T-helper 17 cell (primary cell): ENCODE results near the gene RCC2. TPM values are rescaled to one million over a fixed set of nuclear protein-coding genes. Genes with fewer than 3 reads are reported as not detected.
A peak's percentile ranks its signal among the peaks of the same experiment; 100 is the strongest.
"Not testable (repeated sequence)": the region's sequence is repeated elsewhere in the genome, so short reads cannot be mapped to it uniquely, and the experiment has no call there.

Experiments used
- ATAC-seq: fragments of 150-1000 bp; cut with Tn5 transposase; 2 replicates; pipeline ENCODE4 v1.10.0; 2021; ENCODE audit warnings: mild to moderate bottlenecking, moderate library complexity
- DNase-seq, 3 donors: peaks; one replicate each; pipeline versions ENCODE4 v3.0.0 to v3.0.0-alpha.2; 2020 to 2021
- H3K9me3 ChIP-seq: one replicate; pipeline ENCODE4 v1.7.0; 2013; ENCODE audit warnings: low read length, mild to moderate bottlenecking; ENCODE audit not compliant: control insufficient read depth, poor library complexity, severe bottlenecking
- H3K27ac Mint-ChIP-seq: one replicate; pipeline ENCODE4 v1.8.0; 2022; ENCODE audit warnings: mild to moderate bottlenecking, moderate library complexity, mixed read lengths
- H3K27me3 Mint-ChIP-seq: one replicate; pipeline ENCODE4 v1.8.0; 2022; ENCODE audit warnings: mixed read lengths
- H3K36me3 Mint-ChIP-seq: one replicate; pipeline ENCODE4 v1.8.0; 2022; ENCODE audit warnings: low read depth, mixed read lengths
- H3K4me1 Mint-ChIP-seq: one replicate; pipeline ENCODE4 v1.8.0; 2022; ENCODE audit warnings: mild to moderate bottlenecking, mixed read lengths
- H3K4me3 Mint-ChIP-seq: one replicate; pipeline ENCODE4 v1.8.0; 2022; ENCODE audit warnings: mild to moderate bottlenecking, moderate library complexity, mixed read lengths
- total RNA-seq, 4 donors: library from RNA in 2 of 4; stranded (reverse) in 2 of 4; gene quantifications; one replicate each; pipeline ENCODE4 v1.2.3 and lab custom pipeline; 2022 to 2026

Gene RCC2
- total RNA-seq, 2 donors from 2014 or later, result 30.3 to 35.3 TPM

DNA sequence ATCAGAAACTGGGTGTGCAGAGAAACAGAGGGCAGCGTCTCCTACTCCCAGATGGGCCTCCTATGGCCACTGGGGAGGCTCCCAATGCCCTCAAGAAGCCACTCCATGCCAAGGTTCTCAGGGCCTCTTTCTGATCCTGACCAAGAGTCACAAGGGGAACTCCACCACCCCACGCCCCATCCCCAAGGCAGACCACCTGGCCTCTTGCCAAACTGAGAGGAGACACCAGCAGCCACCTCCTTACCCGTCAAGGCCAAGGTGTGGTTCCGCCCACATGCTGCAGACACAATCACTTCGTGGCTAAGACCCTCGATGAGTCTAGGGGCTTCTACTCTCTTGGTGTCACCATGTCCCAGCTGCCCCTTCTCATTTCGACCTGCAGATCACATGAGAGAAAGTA lies 17.0 kb downstream of the RCC2 start:
- DNase-seq, result no peak
- H3K27me3 Mint-ChIP-seq, result no peaks in the 10 kb centered on the region
- no peaks in the 10 kb centered on the region for H3K9me3 ChIP-seq
- ATAC-seq, result no peak
- peak overlapping the region; percentile 19 for H3K27ac Mint-ChIP-seq
- peaks cover 9% of the 10 kb centered on the region for H3K4me1 Mint-ChIP-seq
- no peak overlapping the region for H3K4me3 Mint-ChIP-seq
- peaks cover 8% of the 10 kb centered on the region for H3K36me3 Mint-ChIP-seq

DNA sequence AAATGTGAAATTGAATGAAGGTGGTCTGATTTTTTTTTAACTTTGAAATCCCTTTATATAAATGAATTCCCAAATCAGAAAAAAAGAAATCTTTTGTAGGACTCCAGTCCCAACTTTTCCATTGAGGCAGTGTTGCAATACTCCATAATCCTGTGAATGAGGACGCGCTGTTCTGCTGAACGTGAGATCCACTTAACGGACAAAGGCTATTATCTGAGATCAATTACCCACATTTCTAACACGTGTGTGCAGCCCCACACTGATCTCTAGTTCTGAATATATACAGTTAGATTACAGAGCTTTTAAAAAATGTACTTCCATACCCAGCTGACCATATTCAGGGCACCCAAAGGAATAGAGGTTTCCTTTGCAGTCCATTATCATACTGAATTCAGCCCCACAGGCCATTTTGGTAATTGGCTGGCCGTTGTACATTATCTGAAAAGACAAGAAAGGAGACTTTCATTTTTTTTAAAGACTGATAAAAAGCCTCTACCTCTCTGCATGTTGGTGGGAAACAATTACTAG lies 19.0 kb downstream of the RCC2 start:
- H3K27me3 Mint-ChIP-seq, result no peaks in the 10 kb centered on the region
- H3K4me3 Mint-ChIP-seq, result no peak overlapping the region
- H3K4me1 Mint-ChIP-seq, result peaks cover 9% of the 10 kb centered on the region
- peaks cover 8% of the 10 kb centered on the region for H3K36me3 Mint-ChIP-seq
- ATAC-seq, result no peak
- no peaks in the 10 kb centered on the region for H3K9me3 ChIP-seq
- DNase-seq, result no peak
- H3K27ac Mint-ChIP-seq, result no peak overlapping the region

DNA sequence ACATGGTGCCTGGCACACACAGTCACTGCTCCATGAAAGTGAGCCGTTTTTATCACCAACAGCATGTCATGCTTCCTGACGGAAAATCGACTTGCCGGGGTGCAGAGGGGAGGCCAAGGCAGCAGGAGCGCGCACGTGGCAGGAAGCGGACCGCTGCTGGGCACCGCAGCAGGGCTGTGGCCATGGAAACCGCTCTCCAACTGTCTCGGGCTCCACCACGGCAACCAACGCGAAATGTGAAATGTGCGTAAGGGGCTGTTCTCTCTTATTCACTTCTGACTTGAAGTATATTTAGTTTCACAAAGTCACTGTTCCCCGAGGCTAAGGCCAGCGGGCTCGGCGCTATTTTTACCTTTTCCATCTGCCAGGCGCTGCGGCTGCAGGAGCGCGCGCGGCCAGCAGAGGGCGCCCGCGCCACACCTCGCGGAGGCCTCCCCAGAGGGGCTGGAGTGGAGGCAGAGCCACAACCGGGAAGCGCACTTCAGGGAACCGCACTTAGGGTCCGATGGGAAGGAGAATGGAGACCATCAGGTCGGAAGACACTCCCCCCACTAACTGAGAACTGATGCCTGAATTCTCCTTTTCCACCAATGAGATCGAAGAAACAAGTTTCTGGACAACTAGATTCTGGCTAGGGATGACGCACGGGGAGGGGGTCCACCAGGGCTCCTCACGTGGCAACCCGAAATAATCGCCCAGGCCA lies 19.7 kb downstream of the RCC2 start:
- Mint-ChIP-seq H3K27ac (no peak overlapping the region), H3K36me3 (peaks cover 4% of the 10 kb centered on the region), H3K4me1 (peaks cover 7% of the 10 kb centered on the region), H3K27me3 (no peaks in the 10 kb centered on the region), H3K4me3 (no peak overlapping the region)
- DNase-seq, result peak; percentile 55 to 75 (median 65)
- peak; percentile 87 for ATAC-seq
- no peaks in the 10 kb centered on the region for H3K9me3 ChIP-seq

- Mint-ChIP-seq H3K27ac (no peak overlapping the region), H3K27me3 (no peaks in the 10 kb centered on the region), H3K4me3 (no peak overlapping the region), H3K36me3 (peaks cover 8% of the 10 kb centered on the region), H3K4me1 (peaks cover 1% of the 10 kb centered on the region)
- no peaks in the 10 kb centered on the region for H3K9me3 ChIP-seq
- no peak for ATAC-seq
- DNase-seq, result no peak
Observed at GRCh38 chr1:17416389-17416788, 23.1 kb downstream of the RCC2 start.

GRCh38 chr1:17414022-17414421 lies 25.5 kb downstream of the RCC2 start:
- Mint-ChIP-seq H3K4me3 (no peak overlapping the region), H3K4me1 (peaks cover 7% of the 10 kb centered on the region), H3K36me3 (peaks cover 6% of the 10 kb centered on the region), H3K27me3 (no peaks in the 10 kb centered on the region), H3K27ac (no peak overlapping the region)
- no peak for ATAC-seq
- DNase-seq, result no peak
- no peaks in the 10 kb centered on the region for H3K9me3 ChIP-seq

GRCh38 chr1:17412093-17412870 lies 27.2 kb downstream of the RCC2 start:
- Mint-ChIP-seq H3K4me3 (no peak overlapping the region), H3K27ac (peak overlapping the region; percentile 4)

GRCh38 chr1:17409391-17409811 lies 30.1 kb downstream of the RCC2 start:
- H3K9me3 ChIP-seq, result no peaks in the 10 kb centered on the region
- Mint-ChIP-seq H3K4me1 (peaks cover 10% of the 10 kb centered on the region), H3K27me3 (no peaks in the 10 kb centered on the region), H3K4me3 (no peak overlapping the region), H3K27ac (no peak overlapping the region), H3K36me3 (peaks cover 9% of the 10 kb centered on the region)
- ATAC-seq (no peak), DNase-seq (no peak)

More at GRCh38 chr1:17412093-17412870, 27.2 kb downstream of the RCC2 start:
- ATAC-seq, result no peak
- no peaks in the 10 kb centered on the region for H3K27me3 Mint-ChIP-seq
- H3K4me1 Mint-ChIP-seq, result peaks cover 7% of the 10 kb centered on the region
- no peaks in the 10 kb centered on the region for H3K9me3 ChIP-seq
- no peak for DNase-seq
- H3K36me3 Mint-ChIP-seq, result peaks cover 6% of the 10 kb centered on the region

DNA sequence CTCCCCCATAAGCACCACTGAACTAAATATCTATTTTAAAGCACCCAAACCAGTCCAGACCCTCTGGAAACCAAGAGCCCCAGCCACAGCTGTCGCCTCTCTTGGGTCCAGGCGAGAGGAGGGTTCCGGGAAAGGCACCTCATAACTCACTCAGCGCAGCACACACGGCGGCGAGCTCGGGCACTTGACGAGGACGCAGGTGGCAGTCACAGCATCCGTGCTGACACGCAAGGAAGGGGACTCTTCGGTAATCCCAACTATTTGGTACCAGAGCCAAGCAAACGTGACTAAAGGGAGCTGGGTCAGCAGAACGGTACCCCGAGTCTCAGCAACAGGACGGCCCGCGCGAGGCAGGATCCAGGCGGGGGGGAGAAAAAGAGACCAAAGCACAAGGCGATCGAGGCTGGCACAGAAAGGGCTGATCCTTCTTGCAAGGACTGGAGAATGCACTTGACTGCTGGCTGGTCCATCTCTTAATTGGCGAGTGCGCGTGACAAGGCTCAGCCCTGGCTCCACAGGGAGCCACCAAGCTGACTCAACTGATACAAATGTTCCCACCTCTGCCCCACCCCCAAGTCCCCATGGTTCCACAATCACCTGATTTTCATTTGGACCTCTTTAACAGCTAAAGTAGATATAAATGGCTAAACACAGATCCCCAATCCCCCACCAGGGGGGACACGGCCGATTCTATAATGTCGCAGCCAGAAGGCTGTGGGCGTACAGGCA lies 31.5 kb downstream of the RCC2 start:
- H3K27me3 Mint-ChIP-seq, DNase-seq, H3K4me3 Mint-ChIP-seq, H3K9me3 ChIP-seq, H3K27ac Mint-ChIP-seq, ATAC-seq, H3K36me3 Mint-ChIP-seq: not testable (repeated sequence)
- H3K4me1 Mint-ChIP-seq, result peaks cover 10% of the 10 kb centered on the region

DNA sequence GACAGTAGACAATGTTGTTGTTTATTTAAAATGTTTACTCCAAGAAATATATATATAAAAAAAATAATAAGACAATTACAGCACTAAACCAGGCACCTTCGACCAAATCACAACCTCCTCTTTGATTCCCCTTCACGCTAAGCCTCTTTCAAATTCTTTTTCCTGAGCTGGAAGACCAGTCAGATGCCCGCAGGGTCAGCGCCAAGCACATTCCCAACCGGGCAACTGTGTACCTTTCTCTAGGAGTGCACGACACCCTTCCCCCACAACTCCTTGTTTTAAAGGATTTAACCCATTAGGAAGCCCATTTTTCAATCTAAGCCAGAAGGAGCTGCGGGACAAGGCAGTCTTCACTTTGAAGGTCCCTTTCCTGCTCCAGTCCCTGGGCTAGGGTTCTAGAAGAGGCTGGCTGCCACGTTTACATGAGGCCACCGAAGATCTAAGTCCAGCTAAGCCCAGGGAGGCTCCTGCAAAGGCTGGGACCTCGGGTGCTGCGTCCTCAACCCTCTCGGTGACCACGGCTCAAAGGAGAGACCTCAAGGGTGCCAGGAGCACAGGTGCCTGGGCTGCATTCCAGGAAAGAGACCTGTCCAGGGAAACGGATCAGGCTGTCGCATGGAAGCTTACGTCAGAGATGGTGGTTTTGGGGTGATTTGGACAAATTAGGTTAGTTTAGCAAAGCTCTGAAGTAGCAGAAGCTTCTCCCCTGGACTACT lies 32.6 kb downstream of the RCC2 start:
- not testable (repeated sequence) for DNase-seq, H3K27ac Mint-ChIP-seq, H3K36me3 Mint-ChIP-seq, H3K4me3 Mint-ChIP-seq, H3K9me3 ChIP-seq, ATAC-seq, H3K27me3 Mint-ChIP-seq
- peaks cover 10% of the 10 kb centered on the region for H3K4me1 Mint-ChIP-seq

- H3K27me3 Mint-ChIP-seq, result no peaks in the 10 kb centered on the region
- peak overlapping the region; percentile 7 for H3K4me3 Mint-ChIP-seq
- peak in 1 of 3 donors; percentile 24 for DNase-seq
- H3K27ac Mint-ChIP-seq, result peak overlapping the region; percentile 43
- H3K4me1 Mint-ChIP-seq, result peaks cover 7% of the 10 kb centered on the region
- peak; percentile 81 for ATAC-seq
- no peaks in the 10 kb centered on the region for H3K9me3 ChIP-seq
- H3K36me3 Mint-ChIP-seq, result peaks cover 3% of the 10 kb centered on the region
Observed at GRCh38 chr1:17405898-17406759, 33.3 kb downstream of the RCC2 start.

DNA sequence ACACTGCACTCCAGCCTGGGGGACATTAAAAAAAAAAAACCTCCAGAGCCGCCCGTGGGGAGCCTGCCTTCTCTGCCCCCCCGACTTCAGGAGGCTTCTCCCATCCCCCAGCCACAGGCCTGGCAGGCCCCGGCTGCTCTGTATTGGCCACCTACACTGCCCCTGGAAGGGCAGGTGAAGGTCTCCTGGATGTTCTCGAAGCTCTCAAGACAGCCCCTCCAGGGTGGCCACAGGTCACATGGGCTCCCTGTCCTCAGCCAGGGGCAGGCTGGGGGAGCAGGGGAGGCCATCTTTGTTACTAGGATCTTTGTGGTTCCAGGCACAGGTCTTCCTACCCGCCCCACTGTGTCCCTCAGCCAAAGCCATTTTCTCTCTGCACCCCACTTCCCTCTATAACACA lies 34.7 kb downstream of the RCC2 start:
- Mint-ChIP-seq H3K27me3 (no peaks in the 10 kb centered on the region), H3K27ac (no peak overlapping the region), H3K4me3 (no peak overlapping the region), H3K36me3 (peaks cover 3% of the 10 kb centered on the region), H3K4me1 (peaks cover 5% of the 10 kb centered on the region)
- ATAC-seq, result no peak
- DNase-seq, result no peak
- no peaks in the 10 kb centered on the region for H3K9me3 ChIP-seq
